T-helper 1 cell treated with Interleukin-12 subunit alpha and Interleukin-12 subunit beta and Interleukin-4 antibody, amounts not matched to agents 30 μg/mL and 1 μg/mL, for 36 hours (primary cell): ENCODE data around the gene ANKRD31.

Experiments
- H3K27ac Mint-ChIP-seq: one replicate; pipeline ENCODE4 v1.8.0; 2021; ENCODE audit warnings: mild to moderate bottlenecking, mixed read lengths
- H3K27me3 Mint-ChIP-seq: one replicate; pipeline ENCODE4 v1.8.0; 2021; ENCODE audit warnings: low read depth, mixed read lengths
- H3K36me3 Mint-ChIP-seq: one replicate; pipeline ENCODE4 v1.8.0; 2021; ENCODE audit warnings: low read depth, mixed read lengths
- H3K4me1 Mint-ChIP-seq: one replicate; pipeline ENCODE4 v1.8.0; 2021; ENCODE audit warnings: low read depth, mixed read lengths
- H3K4me3 Mint-ChIP-seq: one replicate; pipeline ENCODE4 v1.8.0; 2021; ENCODE audit warnings: mild to moderate bottlenecking, moderate library complexity, mixed read lengths
- H3K9me3 Mint-ChIP-seq: one replicate; pipeline ENCODE4 v1.8.0; 2021; ENCODE audit warnings: mixed read lengths

Gene ANKRD31

GRCh38 chr5:75052192-75053053 is 184.3 kb downstream of the ANKRD31 start, which contains the start of gene GCNT4:
Gene GCNT4 (minus strand): TSS chr5:75052558. CDS start chr5:75030037, 22,521 bp downstream.
- peaks cover 17% of the 10 kb centered on the region for H3K27me3 Mint-ChIP-seq
- peaks cover 2% of the 10 kb centered on the region for H3K36me3 Mint-ChIP-seq
- H3K27ac Mint-ChIP-seq: peak within 1 kb of the TSS; percentile 82
- no peaks in the 10 kb centered on the region for H3K9me3 Mint-ChIP-seq
- H3K4me3 Mint-ChIP-seq: peak within 1 kb of the TSS; percentile 87
- H3K4me1 Mint-ChIP-seq: peaks cover 55% of the 10 kb centered on the region

GRCh38 chr5:75051217-75051751 is 185.4 kb downstream of the ANKRD31 start:
- H3K36me3 Mint-ChIP-seq: peaks cover 6% of the 10 kb centered on the region
- H3K27me3 Mint-ChIP-seq: peaks cover 16% of the 10 kb centered on the region
- peak overlapping the region; percentile 87 for H3K4me3 Mint-ChIP-seq
- peak overlapping the region; percentile 82 for H3K27ac Mint-ChIP-seq
- peaks cover 53% of the 10 kb centered on the region for H3K4me1 Mint-ChIP-seq
- H3K9me3 Mint-ChIP-seq: no peaks in the 10 kb centered on the region

GRCh38 chr5:75050415-75050814 is 186.3 kb downstream of the ANKRD31 start:
- peaks cover 59% of the 10 kb centered on the region for H3K4me1 Mint-ChIP-seq
- peaks cover 9% of the 10 kb centered on the region for H3K36me3 Mint-ChIP-seq
- H3K9me3 Mint-ChIP-seq: no peaks in the 10 kb centered on the region
- peak overlapping the region; percentile 87 for H3K4me3 Mint-ChIP-seq
- peak overlapping the region; percentile 82 for H3K27ac Mint-ChIP-seq
- peaks cover 9% of the 10 kb centered on the region for H3K27me3 Mint-ChIP-seq

GRCh38 chr5:75049456-75050351 is 187.0 kb downstream of the ANKRD31 start:
- H3K27me3 Mint-ChIP-seq: peaks cover 5% of the 10 kb centered on the region
- no peaks in the 10 kb centered on the region for H3K9me3 Mint-ChIP-seq
- H3K27ac Mint-ChIP-seq: peak overlapping the region; percentile 21
- H3K4me1 Mint-ChIP-seq: peaks cover 63% of the 10 kb centered on the region
- H3K4me3 Mint-ChIP-seq: peak overlapping the region; percentile 32
- H3K36me3 Mint-ChIP-seq: peaks cover 9% of the 10 kb centered on the region

GRCh38 chr5:75048457-75048953 is 188.2 kb downstream of the ANKRD31 start:
- Mint-ChIP-seq H3K36me3 (peaks cover 17% of the 10 kb centered on the region), H3K4me1 (peaks cover 60% of the 10 kb centered on the region), H3K4me3 (peak overlapping the region; percentile 44), H3K9me3 (no peaks in the 10 kb centered on the region), H3K27ac (peak overlapping the region; percentile 24), H3K27me3 (no peaks in the 10 kb centered on the region)

GRCh38 chr5:75047356-75047755 is 189.3 kb downstream of the ANKRD31 start:
- Mint-ChIP-seq H3K4me3 (no peak overlapping the region), H3K4me1 (peaks cover 59% of the 10 kb centered on the region), H3K27me3 (no peaks in the 10 kb centered on the region), H3K27ac (no peak overlapping the region), H3K9me3 (no peaks in the 10 kb centered on the region), H3K36me3 (peaks cover 24% of the 10 kb centered on the region)

GRCh38 chr5:75046366-75047142 is 190.1 kb downstream of the ANKRD31 start:
- peaks cover 26% of the 10 kb centered on the region for H3K36me3 Mint-ChIP-seq
- H3K4me3 Mint-ChIP-seq: no peak overlapping the region
- peaks cover 53% of the 10 kb centered on the region for H3K4me1 Mint-ChIP-seq

GRCh38 chr5:75045071-75045470 is 191.6 kb downstream of the ANKRD31 start:
- Mint-ChIP-seq H3K27ac (no peak overlapping the region), H3K36me3 (peaks cover 33% of the 10 kb centered on the region), H3K27me3 (no peaks in the 10 kb centered on the region), H3K4me1 (peaks cover 39% of the 10 kb centered on the region), H3K9me3 (no peaks in the 10 kb centered on the region), H3K4me3 (no peak overlapping the region)

More at GRCh38 chr5:75046366-75047142, 190.1 kb downstream of the ANKRD31 start:
- H3K27ac Mint-ChIP-seq: no peak overlapping the region
- no peaks in the 10 kb centered on the region for H3K27me3 Mint-ChIP-seq
- no peaks in the 10 kb centered on the region for H3K9me3 Mint-ChIP-seq

- no peaks in the 10 kb centered on the region for H3K27me3 Mint-ChIP-seq
- no peak overlapping the region for H3K27ac Mint-ChIP-seq
- peaks cover 32% of the 10 kb centered on the region for H3K4me1 Mint-ChIP-seq
- no peak overlapping the region for H3K4me3 Mint-ChIP-seq
- peaks cover 33% of the 10 kb centered on the region for H3K36me3 Mint-ChIP-seq
- H3K9me3 Mint-ChIP-seq: no peaks in the 10 kb centered on the region
Measured at GRCh38 chr5:75044406-75044805, 192.3 kb downstream of the ANKRD31 start.

- H3K27ac Mint-ChIP-seq: no peak overlapping the region
Measured at GRCh38 chr5:75043633-75044264, 192.9 kb downstream of the ANKRD31 start.

GRCh38 chr5:75042522-75042921 is 194.2 kb downstream of the ANKRD31 start:
- no peaks in the 10 kb centered on the region for H3K9me3 Mint-ChIP-seq
- peaks cover 16% of the 10 kb centered on the region for H3K4me1 Mint-ChIP-seq
- H3K27ac Mint-ChIP-seq: no peak overlapping the region
- no peaks in the 10 kb centered on the region for H3K27me3 Mint-ChIP-seq
- H3K36me3 Mint-ChIP-seq: peaks cover 33% of the 10 kb centered on the region
- H3K4me3 Mint-ChIP-seq: no peak overlapping the region

More at GRCh38 chr5:75043633-75044264, 192.9 kb downstream of the ANKRD31 start:
- H3K9me3 Mint-ChIP-seq: no peaks in the 10 kb centered on the region
- H3K27me3 Mint-ChIP-seq: no peaks in the 10 kb centered on the region
- H3K4me3 Mint-ChIP-seq: no peak overlapping the region
- peaks cover 27% of the 10 kb centered on the region for H3K4me1 Mint-ChIP-seq
- peaks cover 33% of the 10 kb centered on the region for H3K36me3 Mint-ChIP-seq

- Mint-ChIP-seq H3K4me3 (no peak overlapping the region), H3K27ac (no peak overlapping the region), H3K9me3 (no peaks in the 10 kb centered on the region), H3K27me3 (no peaks in the 10 kb centered on the region), H3K4me1 (peaks cover 19% of the 10 kb centered on the region), H3K36me3 (peaks cover 27% of the 10 kb centered on the region)
Measured at GRCh38 chr5:75040973-75041372, 195.7 kb downstream of the ANKRD31 start.

- no peaks in the 10 kb centered on the region for H3K9me3 Mint-ChIP-seq
- H3K27me3 Mint-ChIP-seq: no peaks in the 10 kb centered on the region
- peaks cover 19% of the 10 kb centered on the region for H3K4me1 Mint-ChIP-seq
- H3K27ac Mint-ChIP-seq: no peak overlapping the region
- H3K4me3 Mint-ChIP-seq: no peak overlapping the region
- peaks cover 12% of the 10 kb centered on the region for H3K36me3 Mint-ChIP-seq
Measured at GRCh38 chr5:75037106-75037505, 199.6 kb downstream of the ANKRD31 start.
